ENCODE results near the gene AFF3.
A peak's percentile ranks its signal among the peaks of the same experiment; 100 is the strongest.

AFF3 gene

GRCh38 chr2:99618579-99619097 is 523.8 kb downstream of the AFF3 start:
- DNase-seq: no peak

GRCh38 chr2:99617811-99618210 is 524.6 kb downstream of the AFF3 start:
- DNase-seq: no peak

- peak; percentile 45 for DNase-seq
Observed at GRCh38 chr2:99615247-99615771, 527.1 kb downstream of the AFF3 start.

- no peak for DNase-seq
Observed at GRCh38 chr2:99613980-99614379, 528.4 kb downstream of the AFF3 start.

- no peak for DNase-seq
Observed at GRCh38 chr2:99611786-99612185, 530.6 kb downstream of the AFF3 start.

GRCh38 chr2:99611034-99611433 is 531.4 kb downstream of the AFF3 start:
- DNase-seq: no peak

GRCh38 chr2:99609851-99610381 is 532.5 kb downstream of the AFF3 start:
- DNase-seq: no peak

GRCh38 chr2:99608861-99609260 is 533.5 kb downstream of the AFF3 start:
- no peak for DNase-seq

GRCh38 chr2:99607861-99608491 is 534.4 kb downstream of the AFF3 start:
- no peak for DNase-seq

- no peak for DNase-seq
Observed at GRCh38 chr2:99607454-99607853, 534.9 kb downstream of the AFF3 start.

GRCh38 chr2:99605036-99605435 is 537.4 kb downstream of the AFF3 start:
- DNase-seq: no peak

- no peak for DNase-seq
Observed at GRCh38 chr2:99602476-99602875, 539.9 kb downstream of the AFF3 start.

GRCh38 chr2:99600981-99601651 is 541.3 kb downstream of the AFF3 start:
- no peak for DNase-seq

GRCh38 chr2:99598441-99598840 is 543.9 kb downstream of the AFF3 start:
- no peak for DNase-seq

GRCh38 chr2:99597616-99598015 is 544.8 kb downstream of the AFF3 start:
- DNase-seq: no peak

GRCh38 chr2:99595373-99595772 is 547.0 kb downstream of the AFF3 start:
- no peak for DNase-seq

GRCh38 chr2:99593692-99594427 is 548.5 kb downstream of the AFF3 start:
- no peak for DNase-seq

GRCh38 chr2:99576775-99577174 is 565.6 kb downstream of the AFF3 start:
- no peak for DNase-seq

- DNase-seq: no peak
Observed at GRCh38 chr2:99573634-99574251, 568.6 kb downstream of the AFF3 start.

GRCh38 chr2:99572373-99573164 is 569.8 kb downstream of the AFF3 start:
- no peak for DNase-seq

- no peak for DNase-seq
Observed at GRCh38 chr2:99571954-99572353, 570.4 kb downstream of the AFF3 start.

- no peak for DNase-seq
Observed at GRCh38 chr2:99571533-99571932, 570.9 kb downstream of the AFF3 start.
